HL-60 (cell line): Measurements from ENCODE around the gene PEX5L.

Source experiments
- CTCF ChIP-seq: IDR thresholded peaks from one replicate; pipeline ENCODE4 v1.5.1; 2011; ENCODE audit warnings: low read length, control low read depth, inconsistent platforms; ENCODE audit not compliant: insufficient read depth
- POLR2AphosphoS5 ChIP-seq: IDR thresholded peaks from 2 replicates; pipeline ENCODE4 v1.6.1; 2012; ENCODE audit warnings: low read depth
- SPI1 ChIP-seq: IDR thresholded peaks from 2 replicates; pipeline ENCODE4 v1.6.1; 2012; ENCODE audit warnings: low read depth, mild to moderate bottlenecking, borderline replicate concordance

- TF ChIP-seq CTCF = no peak
- TF ChIP-seq POLR2AphosphoS5 = no peak
- no peak for TF ChIP-seq SPI1
These were observed 160.3 kb downstream of the PEX5L start for GRCh38 chr3:179876440-179876839.
